Activated T-cell treated with anti-CD3 and anti-CD28 coated beads for 4 hours (primary cell): ENCODE measurements around the gene ANO7.

Experiments used
- DNase-seq: peaks from one replicate; pipeline ENCODE4 v3.0.0-alpha.2; 2020

ANO7 gene

GRCh38 chr2:241214209-241214608, 25.7 kb downstream of the ANO7 start:
- no peak for DNase-seq

GRCh38 chr2:241214766-241215165, 26.3 kb downstream of the ANO7 start:
- no peak for DNase-seq

- DNase-seq: no peak
These were observed 26.9 kb downstream of the ANO7 start for GRCh38 chr2:241215421-241215820.

GRCh38 chr2:241216211-241216761, 27.8 kb downstream of the ANO7 start:
- no peak for DNase-seq

- no peak for DNase-seq
These were observed 29.0 kb downstream of the ANO7 start for GRCh38 chr2:241217320-241218031.

DNA sequence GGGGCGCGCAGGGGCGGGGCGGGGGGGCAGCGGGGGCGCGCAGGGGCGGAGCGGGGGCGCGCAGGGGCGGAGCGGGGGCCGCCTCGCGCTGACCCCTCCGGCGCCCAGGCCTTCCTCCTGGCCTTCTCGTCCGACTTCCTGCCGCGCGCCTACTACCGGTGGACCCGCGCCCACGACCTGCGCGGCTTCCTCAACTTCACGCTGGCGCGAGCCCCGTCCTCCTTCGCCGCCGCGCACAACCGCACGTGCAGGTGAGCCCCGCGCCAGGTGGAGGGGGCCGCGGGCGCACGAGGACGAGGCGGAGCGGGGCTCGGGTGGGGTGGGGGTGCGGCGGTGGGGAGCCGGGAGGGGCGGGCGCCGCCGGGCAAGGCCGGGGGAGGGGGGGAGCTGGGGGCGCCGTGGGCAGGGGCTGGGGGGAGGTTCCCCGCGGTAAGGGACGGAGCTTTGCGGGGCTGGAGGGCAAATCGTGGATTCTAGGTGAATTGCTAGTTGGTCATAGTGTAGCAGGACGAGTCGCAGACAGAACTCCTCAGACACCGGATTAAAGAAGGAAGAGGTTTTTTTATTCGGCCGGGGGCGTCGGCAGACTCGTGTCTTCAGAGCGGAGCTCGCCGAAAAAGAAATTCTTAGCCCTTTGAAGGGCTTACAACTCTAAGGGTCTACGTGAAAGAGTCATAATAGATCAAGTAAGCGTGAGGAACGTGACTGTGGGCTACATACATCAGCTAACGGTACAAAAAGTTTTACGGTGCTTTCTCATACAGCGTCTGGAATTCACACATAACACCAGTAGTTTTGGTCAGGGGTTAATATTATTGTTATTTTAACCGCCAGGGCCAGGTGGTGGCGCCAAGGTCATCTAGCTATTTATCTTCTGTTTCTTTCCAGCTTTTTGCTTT, 29.9 kb downstream of the ANO7 start:
- no peak for DNase-seq

DNA sequence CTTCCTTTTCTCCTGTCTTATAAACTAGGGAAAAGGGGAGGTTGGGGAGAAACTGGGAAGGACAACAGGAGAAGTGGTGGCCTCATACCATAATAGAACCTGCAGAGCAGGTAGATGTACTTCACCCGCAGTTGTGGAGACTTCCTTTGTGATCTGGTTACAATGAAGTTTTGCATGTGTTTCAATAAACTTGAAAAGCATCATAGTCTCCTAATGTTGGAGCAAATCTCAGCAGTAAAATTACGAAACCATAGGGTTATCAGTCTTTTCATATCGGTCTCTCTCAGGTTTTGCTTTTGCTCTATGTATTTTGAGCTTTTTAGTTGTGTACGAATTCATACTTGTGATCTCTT, 30.5 kb downstream of the ANO7 start:
- DNase-seq: no peak

DNA sequence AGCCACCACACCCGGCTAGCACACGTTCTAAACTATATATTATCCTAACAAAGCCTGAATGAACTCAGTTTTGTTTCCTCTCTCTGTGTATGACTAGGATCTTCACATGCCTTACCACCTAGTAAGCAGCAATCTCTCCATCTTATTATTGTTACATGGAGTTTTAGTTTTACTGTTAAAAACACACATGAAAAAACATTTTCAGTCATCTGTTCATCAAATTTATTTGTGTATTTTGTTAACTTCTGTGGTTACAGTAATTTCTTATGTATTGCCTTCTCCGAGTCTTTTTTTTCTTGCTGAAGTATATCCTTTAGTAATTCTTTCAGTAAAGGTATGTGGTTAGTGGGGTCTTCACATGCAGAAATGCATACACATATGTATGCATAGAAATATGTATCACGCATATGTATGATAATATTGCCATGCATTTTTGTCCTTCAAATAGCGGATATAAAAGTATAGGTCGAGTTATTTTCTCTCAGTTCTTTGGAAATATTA, 31.4 kb downstream of the ANO7 start:
- DNase-seq: no peak

GRCh38 chr2:241223211-241224017, 34.9 kb downstream of the ANO7 start:
- no peak for DNase-seq

DNA sequence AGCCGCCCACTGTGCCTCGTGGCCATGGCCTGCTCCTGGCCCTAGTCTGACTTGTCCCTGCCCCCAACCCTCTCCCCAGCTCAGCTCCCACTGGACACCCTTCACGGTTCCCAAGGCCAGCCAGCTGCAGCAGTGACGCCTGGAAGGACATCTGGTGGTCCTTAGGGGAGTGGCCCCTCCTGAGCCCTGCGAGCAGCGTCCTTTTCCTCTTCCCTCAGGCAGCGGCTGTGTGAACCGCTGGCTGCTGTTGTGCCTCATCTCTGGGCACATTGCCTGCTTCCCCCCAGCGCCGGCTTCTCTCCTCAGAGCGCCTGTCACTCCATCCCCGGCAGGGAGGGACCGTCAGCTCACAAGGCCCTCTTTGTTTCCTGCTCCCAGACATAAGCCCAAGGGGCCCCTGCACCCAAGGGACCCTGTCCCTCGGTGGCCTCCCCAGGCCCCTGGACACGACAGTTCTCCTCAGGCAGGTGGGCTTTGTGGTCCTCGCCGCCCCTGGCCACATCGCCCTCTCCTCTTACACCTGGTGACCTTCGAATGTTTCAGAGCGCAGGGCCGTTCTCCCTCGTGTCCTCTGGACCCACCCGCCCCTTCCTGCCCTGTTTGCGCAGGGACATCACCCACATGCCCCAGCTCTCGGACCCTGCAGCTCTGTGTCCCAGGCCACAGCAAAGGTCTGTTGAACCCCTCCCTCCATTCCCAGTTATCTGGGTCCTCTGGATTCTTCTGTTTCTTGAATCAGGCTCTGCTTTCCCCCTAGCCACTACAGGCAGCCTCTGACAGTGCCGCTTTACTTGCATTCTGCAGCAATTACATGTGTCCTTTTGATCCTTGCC, 35.8 kb downstream of the ANO7 start:
- DNase-seq: no peak

DNA sequence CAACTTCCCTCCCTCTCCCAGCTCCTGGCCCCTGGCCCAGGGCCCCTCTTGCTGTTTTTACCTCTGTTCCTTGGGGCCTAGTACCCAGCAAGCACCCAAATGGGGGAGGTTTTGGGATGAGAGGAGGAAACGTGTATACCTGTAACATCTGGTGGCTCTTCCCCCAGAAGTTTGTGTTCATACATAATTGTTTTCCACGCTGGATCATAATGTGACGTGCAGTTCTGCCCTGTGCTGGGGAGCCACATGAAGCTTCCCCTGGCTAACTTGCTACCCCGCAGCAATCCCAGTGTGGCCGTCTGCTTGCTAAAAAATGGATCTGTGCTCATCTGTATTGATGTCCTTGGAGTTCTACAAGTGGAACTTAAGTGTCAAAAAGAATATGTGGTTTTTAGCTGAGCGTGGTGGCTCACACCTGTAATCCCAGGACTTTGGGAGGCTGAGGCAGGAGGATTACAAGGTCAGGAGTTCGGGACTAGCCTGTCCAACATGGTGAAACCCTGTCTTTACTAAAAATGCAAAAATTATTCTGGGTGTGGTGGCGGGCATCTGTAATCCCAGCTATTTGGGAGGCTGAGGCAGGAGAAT, 36.5 kb downstream of the ANO7 start:
- no peak for DNase-seq

GRCh38 chr2:241225545-241225944, 37.1 kb downstream of the ANO7 start:
- DNase-seq: no peak

GRCh38 chr2:241225983-241226382, 37.5 kb downstream of the ANO7 start:
- DNase-seq: no peak

DNA sequence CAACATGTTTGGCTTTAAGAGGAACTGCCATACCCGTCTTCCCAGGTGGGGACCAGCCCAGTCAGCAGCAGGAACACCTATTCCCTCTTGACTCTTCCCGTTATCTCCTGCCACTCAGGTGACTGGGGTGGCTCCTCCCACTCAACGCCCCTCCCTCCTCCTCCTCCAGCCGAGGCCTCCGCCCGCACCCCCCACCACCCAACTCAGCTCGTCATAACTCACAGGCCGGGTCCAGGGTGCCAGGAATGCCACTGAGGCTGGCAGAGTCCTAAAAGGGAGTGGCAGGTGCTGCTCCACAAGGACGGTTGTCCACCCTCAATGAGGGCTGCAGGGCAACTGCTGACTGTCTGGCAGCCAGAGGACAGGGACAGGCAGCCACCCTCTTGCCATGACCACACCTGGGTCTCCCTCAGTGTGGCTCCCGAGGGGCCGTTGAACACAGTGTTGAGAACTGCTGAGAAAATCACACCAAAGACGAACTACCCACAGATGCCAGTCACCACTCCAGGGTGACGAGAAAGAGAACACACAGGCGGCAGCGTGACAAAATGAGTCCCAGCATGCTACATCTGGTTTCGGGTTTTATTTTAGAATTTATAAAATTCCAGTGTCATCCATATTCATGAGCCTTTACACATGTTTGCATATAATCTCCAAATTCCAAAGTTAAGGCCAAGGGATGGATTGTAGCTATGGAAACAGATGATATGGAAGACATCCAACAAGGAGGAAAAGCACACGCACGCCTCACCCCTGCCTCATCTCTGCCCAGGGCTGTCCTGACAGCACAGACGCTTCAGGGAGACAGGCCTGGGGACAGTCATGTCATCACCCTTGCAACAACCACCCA, 38.5 kb downstream of the ANO7 start:
- no peak for DNase-seq

- DNase-seq: no peak
These were observed 39.1 kb downstream of the ANO7 start for GRCh38 chr2:241227594-241227993.

DNA sequence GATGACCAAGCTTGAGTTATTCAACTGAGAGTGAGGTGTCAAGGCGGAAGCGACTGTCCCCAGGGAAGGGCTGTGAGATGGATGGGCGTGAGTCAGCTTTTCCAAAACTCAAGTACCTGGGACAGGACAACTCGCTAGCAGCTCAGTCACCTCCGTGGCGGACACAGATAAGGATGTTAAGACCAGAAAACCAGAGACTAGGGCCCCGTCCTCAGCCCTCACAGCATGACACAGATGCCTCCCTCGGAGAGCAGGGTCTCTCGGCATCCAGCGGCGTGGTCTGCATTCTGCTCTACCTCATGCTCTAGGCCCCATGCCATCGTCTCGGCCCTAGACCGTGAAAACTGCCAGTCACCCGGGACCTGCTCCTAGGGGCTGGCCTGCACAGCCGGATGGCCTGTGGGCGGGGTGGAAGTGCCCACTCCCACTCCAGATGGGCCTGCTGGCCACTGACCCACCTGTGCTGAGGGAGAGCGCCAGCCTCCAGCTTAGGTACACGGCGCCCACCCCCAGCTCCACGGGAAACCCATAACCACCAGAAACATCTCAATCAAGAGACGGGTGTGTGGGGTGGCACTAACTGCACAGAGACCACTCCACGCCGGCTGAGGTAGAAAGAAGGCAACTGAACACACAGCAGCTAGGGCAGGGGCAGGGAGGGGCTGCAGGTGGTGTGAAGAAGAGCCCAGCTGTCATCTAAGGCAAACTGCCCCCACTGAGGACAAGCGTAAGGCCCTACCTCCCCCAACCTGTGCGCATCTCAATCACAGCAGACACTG, 39.8 kb downstream of the ANO7 start:
- DNase-seq: no peak

GRCh38 chr2:241228860-241229516, 40.5 kb downstream of the ANO7 start:
- no peak for DNase-seq

- no peak for DNase-seq
These were observed 41.3 kb downstream of the ANO7 start for GRCh38 chr2:241229563-241230401.
